GM18870 (cell line): ENCODE results near the gene MRPL21.
"Not testable (repeated sequence)": the region's sequence is repeated elsewhere in the genome, so short reads cannot be mapped to it uniquely, and the experiment has no call there.

Source experiments
- ATAC-seq: cut with Tn5 transposase; IDR thresholded peaks from one replicate; pipeline ENCODE4 v1.9.1; 2021; ENCODE audit warnings: moderate library complexity; ENCODE audit not compliant: unreplicated experiment

The MRPL21 gene

DNA sequence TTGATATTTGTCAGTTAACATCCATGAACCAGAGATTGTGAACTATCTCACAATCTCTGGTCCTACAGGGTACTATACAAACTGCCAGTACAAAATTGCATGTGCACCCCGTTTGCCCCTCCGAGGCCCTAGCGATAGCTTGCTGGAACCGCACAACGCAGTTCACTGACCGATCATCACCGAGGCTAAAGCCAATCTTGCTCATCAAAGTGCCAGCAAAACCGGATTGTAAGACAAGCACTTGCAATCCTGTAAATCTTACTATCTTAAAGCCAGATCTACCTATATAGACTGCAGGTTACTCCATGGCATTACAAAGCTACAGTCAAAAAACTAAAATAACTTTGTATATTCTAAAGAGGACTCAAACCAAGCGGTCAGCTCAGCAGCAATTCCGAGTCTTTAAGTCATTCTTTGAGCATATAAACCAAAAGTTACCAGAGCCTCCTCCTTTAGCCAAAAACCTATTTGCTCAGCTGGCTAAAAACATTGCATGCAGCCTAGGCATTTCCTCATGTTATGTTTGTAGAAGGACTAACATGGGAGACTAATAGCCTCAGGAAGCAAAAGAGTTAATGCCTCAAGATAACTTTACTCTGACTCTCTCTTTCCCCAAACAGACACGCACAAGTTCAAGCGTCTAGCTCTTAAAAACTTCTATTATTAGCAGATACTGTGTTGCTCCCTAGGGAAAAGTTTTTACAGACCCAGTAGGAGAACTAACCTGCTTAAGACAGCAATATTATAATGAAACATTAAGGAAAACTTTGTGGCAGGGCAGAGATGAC is 31.2 kb downstream of the MRPL21 start:
- no peak for ATAC-seq

DNA sequence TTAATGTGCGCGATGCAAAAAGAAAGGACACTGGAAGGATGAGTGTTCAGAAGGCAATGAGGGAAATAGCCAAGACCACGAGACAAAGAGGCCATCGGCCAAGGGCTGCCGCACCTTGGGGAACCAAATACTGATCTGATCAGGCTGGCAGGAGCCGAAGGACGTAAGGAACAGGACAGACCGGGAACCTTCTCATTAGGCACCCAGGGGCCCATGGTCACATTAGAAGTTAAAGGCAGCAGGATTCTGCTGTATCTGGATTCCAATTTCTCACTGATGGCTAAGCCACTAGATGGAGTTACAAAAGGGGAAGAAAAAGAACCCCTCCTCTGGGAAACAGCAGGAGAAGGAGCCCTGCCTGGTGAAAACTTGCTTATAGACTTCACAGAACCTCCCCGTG is 33.2 kb downstream of the MRPL21 start:
- no peak for ATAC-seq

DNA sequence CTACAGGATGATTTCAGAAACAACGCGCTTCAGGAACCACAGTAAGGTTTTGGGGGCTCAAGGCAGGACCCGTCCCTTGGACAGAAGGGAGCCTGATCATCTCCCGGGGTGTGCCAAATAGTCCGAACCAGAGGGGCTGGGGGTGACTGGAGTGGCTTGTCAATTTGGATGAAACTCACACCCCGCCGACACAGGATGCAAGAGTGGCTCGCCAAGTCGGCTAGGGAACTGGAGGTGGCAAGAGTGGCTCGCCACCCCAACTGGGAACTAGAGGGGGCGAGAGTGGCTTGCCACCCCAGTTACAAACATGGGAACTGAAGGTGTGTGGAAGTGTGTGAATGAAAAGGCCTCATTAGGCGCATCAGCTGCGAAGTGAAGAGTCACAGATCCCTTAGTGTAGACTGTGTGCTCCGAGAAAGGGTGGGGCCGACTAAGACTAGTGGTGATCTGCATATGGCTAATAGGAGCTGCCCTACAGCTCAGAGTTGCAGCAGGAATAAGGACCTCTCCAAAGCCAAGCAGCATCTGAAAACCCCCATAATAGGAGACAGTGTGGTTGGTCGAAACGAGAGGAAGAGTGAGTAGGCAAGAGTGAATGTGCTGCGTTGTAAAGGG is 35.3 kb downstream of the MRPL21 start:
- ATAC-seq: no peak

DNA sequence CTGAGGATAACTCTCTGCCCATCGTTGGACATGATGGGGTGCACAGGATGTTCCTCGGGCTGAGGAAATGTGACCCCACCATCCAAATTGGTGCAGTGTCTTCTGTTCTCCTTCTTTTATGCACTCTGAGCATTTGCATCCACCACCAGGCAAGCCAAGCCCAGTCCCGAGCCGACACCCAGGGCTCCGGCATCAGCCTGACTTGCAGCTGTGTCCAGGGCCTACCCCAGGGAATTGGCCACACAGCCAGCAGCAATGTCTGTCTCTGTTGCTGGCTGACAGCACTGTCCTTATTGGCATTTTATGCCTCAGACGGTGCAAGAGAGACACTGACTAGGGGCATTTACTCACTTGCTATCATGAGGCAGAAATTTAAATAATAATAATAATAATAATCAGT is 36.6 kb downstream of the MRPL21 start:
- no peak for ATAC-seq

DNA sequence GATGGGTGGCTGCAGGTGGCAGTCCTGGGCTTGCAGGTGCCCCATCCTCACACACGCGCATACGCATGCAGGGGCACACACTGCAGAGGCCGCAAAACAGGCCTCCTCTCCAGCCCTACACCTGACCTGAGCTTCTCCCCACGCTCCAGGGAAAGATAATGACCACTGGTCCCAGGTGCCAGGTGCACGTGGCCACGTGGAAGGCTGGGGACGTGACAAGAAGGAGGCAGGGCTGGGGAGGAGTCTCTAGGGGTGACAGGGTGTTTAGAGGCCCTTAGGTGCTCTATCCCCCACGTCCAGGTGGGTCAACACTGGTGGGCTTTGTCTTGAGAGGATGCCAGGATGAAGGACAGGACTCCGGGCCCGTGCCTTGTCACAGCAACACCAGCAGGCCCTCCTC is 38.4 kb downstream of the MRPL21 start:
- ATAC-seq: no peak

DNA sequence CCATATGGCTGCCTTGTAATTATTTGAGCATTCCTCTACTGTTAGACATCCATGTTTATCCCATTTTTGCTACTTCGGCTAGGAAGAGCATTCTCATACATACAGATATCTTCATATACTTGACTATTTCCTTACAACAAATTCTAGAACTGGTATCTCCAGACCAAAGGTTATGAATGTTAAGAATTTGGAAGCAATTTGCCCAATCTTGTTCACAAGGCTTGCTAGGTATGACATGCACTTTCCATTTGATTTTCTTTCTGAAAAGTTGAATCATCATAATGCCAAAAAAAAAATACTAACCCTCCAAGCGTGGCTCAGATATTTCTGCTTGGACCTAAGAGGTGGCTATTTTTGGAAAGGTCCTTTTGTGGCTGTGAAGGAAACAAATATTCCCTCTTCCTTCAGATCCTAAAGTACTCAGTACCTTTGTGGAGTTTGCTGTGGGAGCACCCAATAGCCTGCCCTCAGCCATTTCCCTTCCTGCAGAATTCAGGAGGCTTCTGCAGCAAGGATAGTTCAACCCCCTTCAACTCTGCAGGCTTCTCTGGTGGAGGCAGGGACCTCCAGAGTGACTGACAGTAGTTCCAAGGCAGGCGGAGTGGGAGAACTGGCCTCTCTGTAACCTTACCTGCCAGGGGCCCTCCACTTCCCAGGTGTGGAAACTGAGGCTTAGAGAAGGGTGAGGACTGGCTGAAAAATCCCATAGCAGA is 39.9 kb downstream of the MRPL21 start:
- ATAC-seq: no peak

DNA sequence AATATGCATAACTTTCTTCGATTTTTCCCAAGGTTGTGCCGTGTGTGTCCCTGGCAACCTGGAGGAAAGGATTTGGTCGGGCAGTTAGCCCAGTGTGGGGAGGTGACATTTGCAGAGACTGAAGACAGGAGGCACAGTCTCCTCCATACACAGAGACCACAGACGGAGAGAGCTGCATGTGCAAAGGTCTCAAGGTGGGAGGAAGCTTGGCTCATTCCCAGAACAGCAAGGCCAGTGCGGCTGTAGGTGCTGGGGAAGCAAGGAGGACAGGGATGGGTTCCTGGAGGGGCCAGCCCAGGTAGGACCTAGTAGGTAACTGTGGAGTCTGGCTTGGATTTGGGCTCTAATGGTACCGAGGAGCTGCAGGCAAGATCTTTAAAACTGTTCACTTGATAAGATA is 41.2 kb downstream of the MRPL21 start:
- ATAC-seq: no peak

DNA sequence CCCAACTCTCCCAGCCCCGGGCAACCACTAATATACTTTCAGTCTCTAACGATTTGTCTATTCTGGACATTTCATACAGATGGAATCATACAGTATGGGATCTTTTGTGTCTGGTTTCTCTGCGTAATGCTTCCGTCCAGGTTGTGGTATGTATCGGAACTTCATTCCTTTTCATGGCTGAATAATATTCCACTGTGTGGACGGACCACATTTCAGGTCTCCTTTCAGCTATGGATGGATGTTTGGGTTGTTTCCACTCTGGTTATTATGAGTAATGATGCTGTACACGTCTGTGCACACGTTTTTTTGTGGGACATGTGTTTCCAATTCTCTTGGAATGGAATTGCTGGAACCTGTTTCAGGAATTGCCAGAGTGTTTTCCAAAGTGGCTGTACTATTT is 44.5 kb downstream of the MRPL21 start:
- no peak for ATAC-seq

DNA sequence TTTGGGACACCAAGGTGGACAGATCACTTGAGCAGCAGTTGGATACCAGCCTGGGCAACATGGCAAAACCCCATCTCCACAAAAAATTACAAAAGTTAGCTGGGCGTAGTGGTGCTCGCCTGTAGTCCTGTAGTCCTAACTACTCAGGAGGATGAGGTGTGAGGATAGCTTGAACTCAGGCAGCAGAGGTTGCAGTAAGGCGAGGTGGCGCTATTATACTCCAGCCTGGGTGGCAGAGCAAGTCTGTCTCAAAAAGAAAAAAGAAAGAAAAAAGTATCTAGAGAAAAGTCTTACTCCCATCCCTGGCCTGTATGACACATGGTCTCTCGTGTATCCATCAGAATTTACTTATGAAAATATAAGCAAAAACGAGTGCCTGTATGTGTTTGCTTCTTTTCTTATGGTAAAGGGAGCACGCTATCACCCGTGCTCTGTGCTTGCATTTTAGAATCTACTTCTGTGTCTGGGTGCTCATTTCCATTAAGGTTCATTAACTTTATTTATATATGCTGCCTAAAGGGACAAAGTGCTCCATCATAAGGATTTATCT is 46.5 kb downstream of the MRPL21 start:
- no peak for ATAC-seq

DNA sequence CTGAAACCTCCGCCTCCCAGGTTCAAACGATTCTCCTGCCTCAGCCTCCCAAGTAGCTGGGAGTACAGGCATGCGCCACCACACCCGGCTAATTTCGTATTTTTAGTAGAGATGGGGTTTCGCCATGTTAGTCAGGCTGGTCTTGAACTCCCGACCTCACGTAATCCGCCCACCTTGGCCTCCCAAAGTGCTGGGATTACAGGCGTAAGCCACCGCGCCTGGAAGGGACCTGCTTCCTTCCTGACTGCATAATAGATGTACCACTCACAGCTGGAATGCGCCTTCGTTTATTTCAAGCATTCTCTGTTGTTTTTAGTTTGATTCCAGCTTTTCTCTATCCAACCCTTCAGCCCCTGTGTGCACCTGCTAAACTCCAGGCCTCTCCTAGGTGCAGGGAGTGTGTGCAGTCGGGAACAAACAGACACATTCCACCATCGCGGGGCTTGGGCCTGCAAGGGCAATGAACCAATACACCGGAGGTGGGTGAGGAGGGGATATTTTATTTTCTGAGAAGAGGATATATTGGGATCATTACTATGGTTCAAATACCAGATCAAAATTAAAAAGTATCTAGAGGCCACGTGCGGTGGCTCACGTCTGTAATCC is 47.1 kb downstream of the MRPL21 start:
- not testable (repeated sequence) for ATAC-seq

DNA sequence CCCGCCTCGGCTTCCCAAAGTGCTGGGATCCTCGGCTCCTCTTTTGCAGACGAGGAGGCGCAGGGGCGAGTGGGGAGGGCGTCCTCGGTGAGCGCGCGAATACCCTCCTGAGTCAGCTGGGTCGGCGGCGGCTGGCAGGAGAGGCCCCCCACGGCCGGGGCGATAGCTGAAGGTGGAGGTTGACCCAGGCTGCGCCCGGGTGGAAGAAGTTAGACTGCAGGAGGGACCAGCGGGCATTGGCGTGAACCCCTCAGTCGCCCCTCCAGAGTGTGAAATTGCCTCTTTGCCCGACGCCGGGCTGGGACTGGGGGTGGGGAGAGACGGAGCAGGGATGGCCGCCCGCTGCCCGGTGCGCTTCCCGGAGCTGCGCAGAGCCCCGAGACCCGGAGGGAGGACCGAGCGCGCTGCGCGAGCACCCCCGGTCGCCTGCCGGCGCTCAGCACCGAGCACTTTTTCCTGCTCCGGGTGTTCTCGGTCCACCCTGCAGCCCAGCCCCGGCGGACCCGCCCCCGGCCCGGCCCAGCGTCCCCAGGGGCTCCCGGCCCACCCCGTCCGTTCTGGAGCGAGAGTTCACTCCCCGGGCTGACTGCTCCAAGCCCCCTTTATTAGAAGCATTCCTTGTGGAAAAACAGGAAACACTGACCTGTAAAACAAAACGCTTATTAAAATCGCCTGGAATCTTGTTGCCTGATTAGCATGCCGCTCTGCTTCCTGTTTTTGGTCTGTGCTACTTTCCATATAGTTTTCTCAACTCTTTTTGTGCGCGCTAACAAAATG is 48.2 kb downstream of the MRPL21 start:
- no peak for ATAC-seq

DNA sequence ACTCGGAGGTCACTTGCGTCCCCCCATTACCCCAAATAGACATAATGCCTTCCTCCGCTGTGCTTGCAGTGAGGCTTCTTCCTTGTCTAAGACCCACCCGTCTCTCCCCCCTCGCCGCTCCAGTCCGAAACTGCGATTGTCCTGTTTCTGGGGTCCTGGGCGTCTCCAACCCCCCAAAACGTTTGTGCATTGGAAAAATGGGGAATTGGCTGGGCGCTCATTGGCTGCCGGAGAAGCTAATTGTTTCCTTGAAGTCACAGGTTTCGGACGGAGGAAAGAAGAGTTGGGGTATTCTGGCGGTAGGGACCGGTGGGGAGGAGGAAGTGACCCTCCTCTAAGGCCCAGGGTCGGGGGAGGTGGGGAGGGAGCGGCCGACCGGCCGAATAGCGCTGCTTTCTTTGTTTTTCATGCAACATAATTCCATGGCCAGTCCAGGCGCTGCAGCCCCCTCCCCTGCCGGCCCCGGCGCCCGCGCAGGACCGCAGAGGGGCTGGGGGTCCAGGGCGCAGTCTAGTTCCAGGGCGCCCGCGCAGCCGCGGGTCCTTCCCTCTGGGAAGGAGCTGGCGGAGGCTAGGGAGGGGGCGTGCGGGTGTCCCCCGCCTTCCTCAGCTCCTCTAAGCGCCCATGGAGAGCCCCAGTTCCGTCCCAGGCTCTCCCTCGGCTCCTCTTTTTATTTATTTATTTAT is 49.2 kb downstream of the MRPL21 start:
- ATAC-seq: no peak

DNA sequence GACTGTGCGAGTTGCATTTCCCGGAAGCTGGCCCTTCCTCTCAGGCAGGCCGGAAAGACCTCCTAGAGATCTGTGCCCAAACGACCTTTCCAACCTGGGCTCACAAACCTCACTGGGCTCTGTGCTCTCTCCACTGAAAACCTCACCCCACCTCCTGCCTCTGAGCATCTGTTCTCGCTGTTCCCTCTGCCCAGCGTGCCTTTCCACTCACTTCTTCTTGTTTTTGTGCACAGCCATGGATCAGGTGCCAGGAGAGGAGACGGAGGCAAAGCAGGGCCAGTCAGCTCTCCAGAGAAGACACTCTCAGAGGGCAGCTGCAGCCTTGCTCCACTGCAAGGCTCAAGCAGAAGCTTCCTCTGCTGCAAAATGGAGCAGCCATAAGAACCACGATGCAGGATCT is 51.0 kb downstream of the MRPL21 start:
- ATAC-seq: no peak

DNA sequence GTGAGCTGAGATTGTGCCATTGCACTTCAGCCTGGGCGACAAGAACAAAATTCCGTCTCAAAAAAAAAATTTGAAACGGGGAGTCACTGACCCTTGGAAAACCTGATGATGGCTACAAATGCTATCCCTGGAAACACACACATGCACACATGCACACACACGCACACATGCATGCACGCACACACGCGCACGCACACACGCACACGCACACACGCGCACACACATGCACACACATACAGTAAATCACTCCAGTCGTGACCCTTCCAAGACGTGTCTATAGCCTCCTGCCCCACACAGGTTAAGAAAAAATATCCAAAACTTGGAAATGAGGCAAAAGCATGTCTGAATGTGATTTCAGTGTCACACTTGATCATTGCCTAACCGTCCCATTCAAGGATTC is 55.2 kb downstream of the MRPL21 start:
- ATAC-seq: no peak

DNA sequence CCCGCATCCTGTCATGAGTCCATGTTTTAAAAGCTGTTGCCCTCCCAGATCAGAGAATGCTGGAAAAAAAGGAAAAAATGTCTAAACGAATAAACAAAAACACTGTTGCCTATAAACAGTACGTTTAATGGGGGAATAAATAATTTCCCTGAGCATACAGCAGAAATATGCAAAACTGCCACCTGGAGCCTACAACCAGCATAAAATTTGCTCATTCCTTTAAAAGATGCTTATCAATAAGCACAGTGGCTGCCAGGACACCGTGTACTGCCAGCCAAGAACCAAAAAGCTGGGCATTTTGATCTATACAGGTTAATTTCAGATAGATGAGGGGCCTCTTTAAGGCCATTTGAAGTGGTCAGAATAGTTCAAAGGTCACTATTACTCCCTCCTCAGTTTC is 56.2 kb downstream of the MRPL21 start:
- no peak for ATAC-seq

DNA sequence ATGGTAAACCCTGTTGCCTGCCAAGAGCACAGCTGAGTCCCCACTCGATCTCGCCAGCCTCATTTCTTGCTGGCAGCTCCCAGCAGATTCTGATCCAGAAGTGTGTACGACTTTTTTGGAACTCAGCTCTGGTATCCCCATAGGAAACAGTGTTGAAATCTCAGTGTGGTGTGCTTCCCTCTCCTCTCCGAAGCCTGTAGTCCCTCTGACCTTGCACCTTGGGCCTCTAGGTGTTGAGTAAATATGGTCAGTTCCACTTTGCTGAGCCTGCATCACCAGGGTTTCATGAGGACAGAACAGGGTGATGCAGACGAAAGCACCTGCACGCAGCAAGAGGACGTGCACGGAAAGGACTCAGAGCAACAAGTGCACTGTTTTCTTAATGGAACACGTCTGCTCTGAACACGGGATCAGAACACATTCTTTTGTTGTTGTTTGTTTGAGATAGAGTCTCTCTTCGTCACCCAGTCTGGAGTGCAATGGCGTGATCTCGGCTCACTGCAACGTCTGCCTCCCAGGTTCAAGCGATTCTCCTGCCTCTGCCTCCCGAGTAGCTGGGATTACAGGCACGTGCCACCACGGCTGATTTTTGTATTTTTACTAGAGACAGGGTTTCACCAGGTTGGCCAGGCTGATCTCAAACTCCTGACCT is 58.2 kb downstream of the MRPL21 start:
- no peak for ATAC-seq

DNA sequence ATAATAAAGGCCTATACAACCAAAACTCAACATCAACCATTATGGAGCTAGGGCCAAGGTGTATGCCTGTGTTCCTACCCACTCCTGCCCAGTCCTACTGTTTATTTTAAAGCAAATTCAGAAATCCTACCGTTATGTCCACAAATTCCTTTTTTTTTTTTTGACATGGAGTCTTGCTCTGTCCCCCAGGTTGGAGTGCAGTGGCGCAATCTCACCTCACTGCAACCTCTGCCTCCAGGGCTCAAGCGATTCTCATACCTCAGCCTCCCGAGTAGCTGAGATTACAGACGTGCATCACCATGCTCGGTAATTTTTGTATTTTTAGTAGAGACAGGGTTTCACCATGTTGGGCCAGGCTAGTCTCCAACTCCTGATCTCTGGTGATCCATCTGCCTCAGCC is 58.8 kb downstream of the MRPL21 start:
- ATAC-seq: no peak

DNA sequence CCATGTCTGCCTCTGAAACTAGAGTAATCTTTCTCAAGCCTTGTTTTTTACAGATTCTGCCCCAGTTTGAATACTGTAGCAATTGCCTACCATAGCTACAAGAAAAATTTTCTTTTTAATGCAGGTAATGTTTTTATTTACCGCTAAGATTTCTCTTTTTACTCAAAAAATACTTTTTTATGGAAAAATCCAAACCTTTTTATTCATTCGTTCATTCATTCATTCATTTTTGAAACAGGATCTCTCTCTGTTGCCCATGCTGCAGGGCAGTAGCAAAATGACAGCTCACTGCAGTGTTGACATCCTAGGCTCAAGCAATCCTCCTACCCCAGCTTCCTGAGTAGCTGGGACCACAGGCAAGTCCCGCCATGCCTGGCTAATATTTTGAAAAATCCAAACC is 59.3 kb downstream of the MRPL21 start:
- ATAC-seq: no peak

DNA sequence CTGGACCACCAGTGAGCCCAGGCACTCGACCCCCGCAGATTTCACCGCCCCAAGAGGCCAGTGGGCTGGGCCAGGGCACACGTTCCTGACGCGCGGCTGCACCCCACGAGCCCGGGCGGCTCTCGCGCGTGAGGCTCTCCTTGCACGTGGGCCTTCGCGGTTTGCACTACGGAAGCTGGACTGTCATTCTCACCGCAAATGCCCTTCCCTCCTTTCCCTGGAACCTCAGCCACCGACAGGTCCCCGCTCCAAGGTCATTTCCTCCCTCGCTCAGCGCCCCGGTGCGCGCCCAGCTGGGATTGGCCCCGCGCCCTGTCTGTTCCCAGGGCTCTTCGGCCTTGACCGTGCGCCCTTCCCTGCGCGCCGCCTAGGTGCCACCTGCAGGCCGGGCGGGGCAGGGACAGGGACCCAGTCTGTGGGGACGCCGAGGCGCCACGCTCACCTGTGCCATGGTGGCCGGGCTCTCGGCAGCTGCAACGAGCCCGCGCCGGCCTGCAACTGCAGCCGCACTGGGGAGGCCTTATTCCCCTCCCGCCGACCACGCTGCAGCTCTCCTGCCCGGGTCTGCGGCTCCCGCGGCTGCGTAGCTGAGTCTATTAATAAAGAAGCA is 59.8 kb downstream of the MRPL21 start:
- no peak for ATAC-seq
